PC-3 (cell line): ENCODE results near the gene SUN1. TPM values are rescaled to one million over a fixed set of nuclear protein-coding genes. Genes with fewer than 3 reads are reported as not detected.

Source experiments
- ATAC-seq: fragments of 200-7000 bp; cut with Tn5 transposase; 2 replicates; pipeline ENCODE4 v1.9.1; 2020; ENCODE audit warnings: mild to moderate bottlenecking, moderate library complexity
- BruUV-seq: library from RNA; stranded (reverse); fragments of 400-500 nt; replicated peaks from 2 replicates; lab custom pipeline; 2021; lab: Mats Ljungman, UMichigan
- CTCF ChIA-PET: fragments of 300-600 bp; sonication (Branson Sonifier 250); formaldehyde crosslinking; loops from one replicate; lab custom pipeline; 2022; ENCODE audit warnings: antibody characterized with exemption; lab: Charles Lee
- POLR2A ChIA-PET: fragments of 300-600 bp; sonication (Branson Sonifier 250); formaldehyde crosslinking; loops from one replicate; lab custom pipeline; 2022; ENCODE audit warnings: antibody characterized with exemption; ENCODE audit not compliant: unreplicated experiment; lab: Charles Lee
- DNase-seq: peaks from one replicate; pipeline ENCODE4 v3.0.0-alpha.2; 2015
- H2AFZ ChIP-seq: fragments of 300-600 bp; sonication (generic); 2 replicates; pipeline ENCODE4 v1.6.0; 2016; ENCODE audit warnings: antibody characterized with exemption, low read length
- H3F3A ChIP-seq: fragments of 300-600 bp; sonication (generic); one replicate; pipeline ENCODE4 v1.6.0; 2017; ENCODE audit warnings: antibody characterized with exemption, low read length, control low read depth, mild to moderate bottlenecking; ENCODE audit not compliant: unreplicated experiment
- H3K27ac ChIP-seq: fragments of 300-600 bp; sonication (generic); 2 replicates; pipeline ENCODE4 v1.5.1; 2016; ENCODE audit warnings: mild to moderate bottlenecking, low read length
- H3K27me3 ChIP-seq: fragments of 300-600 bp; sonication (generic); 2 replicates; pipeline ENCODE4 v1.6.1; 2016; ENCODE audit warnings: low read length, mixed read lengths
- H3K36me3 ChIP-seq: fragments of 300-600 bp; sonication (generic); 2 replicates; pipeline ENCODE4 v1.6.1; 2016; ENCODE audit warnings: low read depth, mixed run types, low read length, mixed read lengths
- H3K4me1 ChIP-seq: fragments of 300-600 bp; sonication (generic); 2 replicates; pipeline ENCODE4 v1.5.1; 2016; ENCODE audit warnings: low read length; ENCODE audit not compliant: insufficient read depth
- H3K4me2 ChIP-seq: fragments of 300-600 bp; sonication (generic); 2 replicates; pipeline ENCODE4 v1.6.0; 2016; ENCODE audit warnings: low read length
- H3K4me3 ChIP-seq: fragments of 300-600 bp; sonication (generic); 2 replicates; pipeline ENCODE4 v1.5.1; 2016; ENCODE audit warnings: mild to moderate bottlenecking, low read length, mixed read lengths
- H3K79me2 ChIP-seq: fragments of 300-600 bp; sonication (generic); 2 replicates; pipeline ENCODE4 v1.6.1; 2017; ENCODE audit warnings: low read length, mixed read lengths
- H3K9ac ChIP-seq: fragments of 300-600 bp; sonication (generic); 2 replicates; pipeline ENCODE4 v1.6.0; 2016; ENCODE audit warnings: mild to moderate bottlenecking, low read length
- H3K9me2 ChIP-seq: fragments of 300-600 bp; sonication (generic); replicated peaks from 2 replicates; pipeline ENCODE4 v1.6.1; 2016; ENCODE audit warnings: mixed run types, low read length, mixed read lengths
- H3K9me3 ChIP-seq: fragments of 300-600 bp; sonication (generic); 2 replicates; pipeline ENCODE4 v1.6.1; 2016; ENCODE audit warnings: low read length, mixed read lengths
- H4K20me1 ChIP-seq: fragments of 300-600 bp; sonication (generic); 2 replicates; pipeline ENCODE4 v1.6.1; 2016; ENCODE audit warnings: low read length, mixed read lengths
- EZH2 ChIP-seq: fragments of 300-600 bp; sonication (generic); IDR thresholded peaks from one replicate; pipeline ENCODE4 v1.6.1; 2017; ENCODE audit warnings: antibody characterized with exemption, mild to moderate bottlenecking, low read length; ENCODE audit not compliant: unreplicated experiment
- EZH2phosphoT487 ChIP-seq: fragments of 300-600 bp; sonication (generic); IDR thresholded peaks from 2 replicates; pipeline ENCODE4 v1.6.1; 2018; ENCODE audit warnings: mild to moderate bottlenecking, antibody characterized with exemption, low read length, borderline replicate concordance
- intact Hi-C: fragments of 100-400 bp; cut with micrococcal nuclease; formaldehyde crosslinking; loops from 2 replicates; pipeline ENCODE4 v1.9.0; 2023
- total RNA-seq: library from RNA; depleted of rRNA; stranded (reverse); fragments of >200 nt; gene quantifications from 2 replicates; pipeline ENCODE4 v1.2.3, GENCODE V29; 2014
- TF ChIP-seq, protein P1 (sequence below): fragments of 300-600 bp; sonication (generic); conservative IDR thresholded peaks from 2 replicates; pipeline ENCODE4 v1.5.1; 2017; ENCODE audit warnings: antibody characterized with exemption, low read depth, mild to moderate bottlenecking, low read length

Gene SUN1
- total RNA-seq, 1 experiment from 2014 or later = 92.5 TPM

- POLR2A ChIA-PET = no interaction called here
- peaks cover 32% of the 10 kb centered on the region for H3K79me2 ChIP-seq
- H3K9me2 ChIP-seq = no peaks in the 10 kb centered on the region
- no peak overlapping the region for H2AFZ ChIP-seq
- ATAC-seq (no peak), DNase-seq (no peak)
- CTCF ChIA-PET = no interaction called here
- no peak overlapping the region for H3K4me3 ChIP-seq
- H4K20me1 ChIP-seq = peaks cover 14% of the 10 kb centered on the region; the same call in 1 of the 2 replicates
- peaks cover 8% of the 10 kb centered on the region; the same call in 1 of the 2 replicates for H3K36me3 ChIP-seq
- TF ChIP-seq, protein P1, sequence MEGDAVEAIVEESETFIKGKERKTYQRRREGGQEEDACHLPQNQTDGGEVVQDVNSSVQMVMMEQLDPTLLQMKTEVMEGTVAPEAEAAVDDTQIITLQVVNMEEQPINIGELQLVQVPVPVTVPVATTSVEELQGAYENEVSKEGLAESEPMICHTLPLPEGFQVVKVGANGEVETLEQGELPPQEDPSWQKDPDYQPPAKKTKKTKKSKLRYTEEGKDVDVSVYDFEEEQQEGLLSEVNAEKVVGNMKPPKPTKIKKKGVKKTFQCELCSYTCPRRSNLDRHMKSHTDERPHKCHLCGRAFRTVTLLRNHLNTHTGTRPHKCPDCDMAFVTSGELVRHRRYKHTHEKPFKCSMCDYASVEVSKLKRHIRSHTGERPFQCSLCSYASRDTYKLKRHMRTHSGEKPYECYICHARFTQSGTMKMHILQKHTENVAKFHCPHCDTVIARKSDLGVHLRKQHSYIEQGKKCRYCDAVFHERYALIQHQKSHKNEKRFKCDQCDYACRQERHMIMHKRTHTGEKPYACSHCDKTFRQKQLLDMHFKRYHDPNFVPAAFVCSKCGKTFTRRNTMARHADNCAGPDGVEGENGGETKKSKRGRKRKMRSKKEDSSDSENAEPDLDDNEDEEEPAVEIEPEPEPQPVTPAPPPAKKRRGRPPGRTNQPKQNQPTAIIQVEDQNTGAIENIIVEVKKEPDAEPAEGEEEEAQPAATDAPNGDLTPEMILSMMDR = no peak
- TF ChIP-seq EZH2 (no peak), EZH2phosphoT487 (no peak)
- H3F3A ChIP-seq = peaks cover 6% of the 10 kb centered on the region
- no peaks in the 10 kb centered on the region for H3K9me3 ChIP-seq
- no peaks in the 10 kb centered on the region for H3K27me3 ChIP-seq
- H3K9ac ChIP-seq = no peak overlapping the region
- no peak overlapping the region for H3K4me2 ChIP-seq
- BruUV-seq = no TSS peak
- H3K4me1 ChIP-seq = peaks cover 28% of the 10 kb centered on the region
- intact Hi-C loops = loop anchor here (10.0 kb wide), 1 partner anchor 350 kb away; no protein-coding TSS in a partner anchor
- no peak overlapping the region for H3K27ac ChIP-seq
Observed at GRCh38 chr7:875051-875450, 42.8 kb downstream of the SUN1 start.

DNA sequence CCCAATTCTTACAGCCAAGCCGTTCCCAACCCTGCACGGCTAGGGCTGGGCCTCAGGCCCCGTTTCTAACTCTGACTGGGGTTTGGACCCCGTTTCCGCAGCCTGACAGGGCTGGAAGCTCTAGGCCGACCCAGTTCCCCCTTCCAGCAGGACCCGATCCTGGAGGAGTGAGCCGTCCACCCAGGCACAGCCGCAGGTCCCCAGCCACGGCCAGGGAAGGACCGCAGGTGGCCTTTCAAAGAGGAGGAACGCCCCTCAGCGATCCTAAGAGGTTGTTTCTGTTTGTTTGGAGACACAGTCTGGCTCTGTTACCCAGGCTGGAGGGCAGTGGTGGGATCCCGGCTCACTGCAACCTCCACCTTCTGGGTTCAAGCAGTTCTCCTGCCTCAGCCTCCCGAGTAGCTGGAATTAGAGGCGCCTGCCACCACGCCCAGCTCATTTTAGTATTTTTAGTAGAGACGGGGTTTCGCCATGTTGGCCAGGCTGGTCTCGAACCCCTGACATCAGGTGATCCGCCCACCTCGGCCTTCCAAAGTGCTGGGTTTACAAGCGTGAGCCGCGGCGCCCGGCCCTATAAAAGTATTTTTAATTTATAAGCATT, 43.3 kb downstream of the SUN1 start:
- peak overlapping the region; percentile 9; the same call in 1 of the 2 replicates for H2AFZ ChIP-seq
- TF ChIP-seq, protein P1 = no peak
- TF ChIP-seq EZH2 (no peak), EZH2phosphoT487 (no peak)

More for the DNA sequence above, 43.3 kb downstream of the SUN1 start:
- TSS peak; percentile 91 for BruUV-seq
- no peak for ATAC-seq
- Histone ChIP-seq H3K4me1 (peaks cover 28% of the 10 kb centered on the region), H3K4me3 (no peak overlapping the region; the same call in 1 of the 2 replicates), H3F3A (peaks cover 6% of the 10 kb centered on the region), H3K27ac (peak overlapping the region; percentile 30), H3K79me2 (peaks cover 37% of the 10 kb centered on the region), H3K4me2 (peak overlapping the region; percentile 39), H3K27me3 (no peaks in the 10 kb centered on the region), H3K9me3 (no peaks in the 10 kb centered on the region), H3K9ac (peak overlapping the region; percentile 41), H3K9me2 (no peaks in the 10 kb centered on the region), H3K36me3 (peaks cover 8% of the 10 kb centered on the region; the same call in 1 of the 2 replicates), H4K20me1 (peaks cover 14% of the 10 kb centered on the region; the same call in 1 of the 2 replicates)
- ChIA-PET CTCF (no interaction called here), POLR2A (interaction anchor here (0.6 to 1.0 kb wide), 2 partner anchors 12 to 62 kb away, joined by 4 read pairs; no protein-coding TSS in a partner anchor)
- intact Hi-C loops = loop anchor here (10.0 kb wide), 1 partner anchor 351 kb away; no protein-coding TSS in a partner anchor
- no peak for DNase-seq
